Measurements from ENCODE around the gene RNF166.

Gene RNF166, protein sequence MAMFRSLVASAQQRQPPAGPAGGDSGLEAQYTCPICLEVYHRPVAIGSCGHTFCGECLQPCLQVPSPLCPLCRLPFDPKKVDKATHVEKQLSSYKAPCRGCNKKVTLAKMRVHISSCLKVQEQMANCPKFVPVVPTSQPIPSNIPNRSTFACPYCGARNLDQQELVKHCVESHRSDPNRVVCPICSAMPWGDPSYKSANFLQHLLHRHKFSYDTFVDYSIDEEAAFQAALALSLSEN

DNA sequence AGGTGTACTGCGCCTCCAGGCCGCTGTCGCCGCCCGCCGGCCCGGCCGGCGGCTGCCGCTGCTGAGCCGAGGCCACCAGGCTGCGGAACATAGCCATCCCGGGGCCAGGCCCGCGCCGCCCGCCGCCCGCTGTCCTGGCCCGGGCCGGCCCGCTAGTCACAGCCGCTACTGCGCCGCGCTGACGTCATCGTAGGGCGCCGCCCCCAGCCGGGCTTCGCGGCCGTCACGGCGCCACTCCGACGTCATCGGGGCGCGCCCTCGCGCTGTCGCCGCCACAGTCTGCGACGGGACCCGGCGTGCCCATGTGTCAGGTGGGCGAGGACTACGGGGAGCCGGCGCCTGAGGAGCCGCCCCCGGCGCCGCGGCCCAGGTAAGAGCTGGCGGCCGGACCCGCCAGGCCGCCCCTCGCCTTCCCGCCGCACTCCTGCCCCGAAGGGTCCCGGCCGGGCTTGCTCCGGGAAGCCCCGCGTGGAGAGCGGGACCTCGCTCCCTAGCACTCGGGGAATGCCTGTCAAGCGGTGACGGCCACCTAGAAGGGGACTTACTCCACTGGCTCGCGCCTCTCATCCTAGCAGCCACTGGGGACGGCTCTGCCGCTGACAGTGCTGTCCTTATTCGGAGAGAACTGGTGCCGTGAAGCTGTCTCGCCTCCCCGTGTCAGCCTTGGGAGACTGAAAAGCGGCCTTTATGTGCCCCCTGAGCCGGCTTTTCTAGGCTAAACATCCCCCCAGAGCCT is at the start of gene RNF166, which contains the start of gene CTU2:
TSS of gene RNF166 (minus strand) at position 180 of the 736 bp plus-strand sequence. CDS start at position 97, 83 bp downstream.
TSS of gene CTU2 (plus strand) at position 275 of the 736 bp plus-strand sequence. CDS start at position 303, 28 bp downstream.
- peak; percentile 85 to 92 (median 88) for DNase-seq (ENCODE audit: low read depth in 3 of 3)

DNA sequence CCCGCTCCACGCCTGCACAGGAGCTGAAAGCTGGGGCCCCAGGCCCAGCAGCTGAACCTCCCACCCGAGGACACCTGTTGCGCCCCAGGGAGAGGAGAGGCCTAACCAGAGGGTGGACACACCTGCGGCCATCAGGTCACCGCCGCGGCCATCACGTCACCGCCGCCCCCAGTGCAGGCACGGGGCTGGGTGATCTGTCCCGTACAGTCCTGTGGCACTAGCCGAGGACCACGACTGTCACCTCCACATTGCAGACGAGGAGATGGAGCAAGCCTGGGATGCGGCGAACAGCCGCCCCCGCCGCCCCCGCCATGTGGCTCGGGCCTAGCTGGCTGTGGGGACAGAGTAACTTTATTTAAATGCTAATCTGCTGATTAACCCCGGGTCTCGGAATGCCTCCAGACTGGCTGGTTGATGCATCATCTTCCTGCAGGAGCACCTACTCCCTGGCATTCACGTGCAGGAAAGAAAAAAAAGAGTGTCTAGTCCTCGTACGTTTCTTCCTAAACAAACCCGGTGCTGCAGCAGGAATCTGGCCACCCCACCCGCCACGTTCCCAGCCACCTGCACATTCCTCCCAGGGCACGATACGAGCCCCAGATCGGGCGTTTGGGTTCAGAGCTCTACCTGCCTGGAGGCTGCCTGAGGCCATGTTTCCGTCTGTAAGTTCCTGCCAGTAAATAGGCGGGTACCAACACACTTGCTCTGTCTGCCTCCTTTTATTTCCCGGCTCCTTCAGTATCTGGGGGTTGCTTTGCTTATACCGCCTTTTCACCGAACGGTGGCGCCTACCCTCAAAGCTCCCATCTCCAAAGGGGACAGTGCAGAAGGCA is 48.9 kb upstream of the RNF166 start:
- DNase-seq (ENCODE audit: low read depth in 3 of 3) = no peak

DNA sequence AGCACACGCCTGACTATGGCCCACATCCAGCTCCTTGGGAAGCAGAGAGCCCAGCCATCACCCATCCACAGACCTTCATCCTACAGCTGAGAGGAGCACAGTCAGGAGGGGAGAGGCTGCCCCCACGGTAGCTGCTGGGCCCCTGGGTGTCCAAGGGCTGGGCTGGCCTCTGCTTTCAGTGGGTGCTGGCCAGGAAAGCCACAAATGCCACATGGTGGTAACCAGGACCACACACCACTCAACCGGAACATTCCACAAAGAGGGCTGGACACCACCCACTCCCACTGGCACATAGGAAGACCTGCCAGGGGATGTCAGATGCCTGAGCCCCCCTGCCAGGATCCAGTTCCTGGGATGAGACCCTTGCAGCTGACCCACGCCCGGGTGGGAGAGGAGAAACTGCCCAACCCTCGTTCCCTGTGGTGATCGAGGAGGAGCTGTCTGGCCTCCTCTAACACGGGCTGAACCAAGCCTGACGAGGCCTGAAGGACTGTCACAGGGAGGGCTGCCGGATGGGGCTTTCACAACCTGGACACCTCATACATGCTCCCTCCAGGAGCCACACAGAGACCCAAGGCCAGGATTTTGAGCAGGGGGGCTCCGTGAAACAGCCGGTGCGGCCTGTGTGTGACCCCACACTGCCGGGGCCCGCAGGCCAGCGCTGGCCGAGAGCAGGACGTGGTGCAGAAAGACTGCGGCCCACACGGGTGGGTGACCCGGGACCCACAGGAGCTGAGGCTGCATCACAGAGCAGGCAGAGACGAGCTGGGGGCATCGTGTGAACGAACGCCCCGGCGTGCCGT is 48.1 kb upstream of the RNF166 start:
- DNase-seq (ENCODE audit: low read depth in 3 of 3) = no peak

DNA sequence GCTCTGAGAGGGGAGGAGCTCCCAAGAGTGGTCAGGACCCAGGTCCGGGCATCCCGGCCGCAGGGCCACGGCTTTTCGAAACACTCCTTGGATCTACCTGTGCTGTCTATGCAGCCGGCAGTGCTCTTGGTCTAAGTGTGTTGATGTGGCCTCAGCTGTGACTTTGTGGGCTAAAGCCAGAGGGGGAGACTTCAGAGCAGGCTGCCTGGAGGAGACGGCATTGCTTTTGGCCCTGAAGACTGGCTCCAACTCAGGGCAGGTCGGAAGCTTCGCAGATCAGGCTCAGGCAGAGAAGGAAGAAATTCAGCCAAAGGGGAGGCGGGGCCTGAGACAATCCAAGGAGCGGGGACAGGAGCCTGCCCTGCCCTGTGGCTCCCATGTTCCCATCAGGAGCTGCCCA is 47.4 kb upstream of the RNF166 start:
- DNase-seq (ENCODE audit: low read depth in 3 of 3) = no peak

DNA sequence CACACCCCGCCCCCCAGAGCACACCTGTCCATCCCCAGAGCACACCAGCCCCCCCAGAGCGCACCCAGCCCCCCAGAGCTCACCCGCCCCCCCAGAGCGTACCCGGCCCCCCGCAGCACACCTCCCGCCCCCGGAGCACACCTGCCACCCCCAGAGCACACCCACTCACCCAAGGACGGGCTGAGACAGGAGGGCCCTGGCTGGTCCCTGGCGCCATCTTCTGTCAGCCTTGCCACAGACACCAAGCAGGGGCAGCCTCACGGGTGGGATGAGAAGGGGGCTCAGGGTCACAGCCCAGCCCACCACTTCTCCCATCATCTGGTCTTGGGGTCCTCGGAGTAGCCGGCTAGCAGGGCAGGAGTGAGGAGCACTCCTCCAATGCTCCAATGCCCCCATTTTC is 47.0 kb upstream of the RNF166 start:
- no peak for DNase-seq (ENCODE audit: low read depth in 3 of 3)

DNA sequence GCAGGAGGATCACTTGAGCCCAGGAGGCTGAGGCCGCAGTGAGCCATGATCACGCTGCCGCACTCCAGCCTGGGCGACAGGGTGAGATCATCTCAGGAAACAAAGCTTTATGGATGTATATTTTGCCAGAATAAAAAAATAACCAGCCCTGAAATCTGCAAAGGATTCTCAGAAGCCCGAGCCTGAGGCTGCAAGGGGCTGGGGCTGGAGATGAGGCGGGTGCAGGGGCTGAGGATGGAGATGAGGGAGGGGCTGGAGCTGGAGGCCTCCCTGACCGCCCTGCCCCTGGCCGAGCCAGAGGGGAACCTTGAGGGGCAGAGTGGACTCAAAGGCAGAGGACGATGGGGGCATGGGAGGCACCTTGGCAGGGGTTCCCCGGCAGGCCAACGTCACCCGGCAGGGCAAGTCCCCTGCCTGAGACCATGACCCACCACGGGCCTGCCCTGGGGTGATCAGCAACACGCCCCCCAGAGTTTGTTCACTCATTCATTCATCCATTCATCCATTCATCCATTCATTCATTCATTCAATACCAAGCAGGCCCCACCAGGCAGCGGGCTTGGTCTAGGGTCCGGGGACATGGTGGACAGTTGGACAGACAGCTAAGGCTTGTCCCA is 46.3 kb upstream of the RNF166 start:
- DNase-seq (ENCODE audit: low read depth in 3 of 3) = no peak

DNA sequence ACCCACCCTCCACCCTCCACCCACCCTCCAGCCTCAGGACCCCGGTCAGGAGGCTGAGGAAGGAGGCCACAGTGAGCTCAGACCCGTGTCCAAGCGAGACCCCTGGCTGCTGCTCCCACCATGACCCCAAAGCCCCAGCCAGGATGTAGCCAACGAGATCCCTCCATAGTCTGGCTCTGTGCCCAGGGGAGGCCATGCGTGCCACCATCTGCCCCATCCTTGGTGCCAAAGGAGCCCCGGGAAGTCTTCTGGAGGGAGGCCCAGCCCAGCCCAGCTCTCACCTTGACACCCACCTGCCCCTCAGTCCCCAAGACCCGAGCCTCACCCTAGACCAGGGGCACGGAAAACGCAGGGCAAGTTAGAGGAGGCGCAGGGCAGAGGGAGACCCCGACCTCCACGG is 44.6 kb upstream of the RNF166 start:
- no peak for DNase-seq (ENCODE audit: low read depth in 3 of 3)

DNA sequence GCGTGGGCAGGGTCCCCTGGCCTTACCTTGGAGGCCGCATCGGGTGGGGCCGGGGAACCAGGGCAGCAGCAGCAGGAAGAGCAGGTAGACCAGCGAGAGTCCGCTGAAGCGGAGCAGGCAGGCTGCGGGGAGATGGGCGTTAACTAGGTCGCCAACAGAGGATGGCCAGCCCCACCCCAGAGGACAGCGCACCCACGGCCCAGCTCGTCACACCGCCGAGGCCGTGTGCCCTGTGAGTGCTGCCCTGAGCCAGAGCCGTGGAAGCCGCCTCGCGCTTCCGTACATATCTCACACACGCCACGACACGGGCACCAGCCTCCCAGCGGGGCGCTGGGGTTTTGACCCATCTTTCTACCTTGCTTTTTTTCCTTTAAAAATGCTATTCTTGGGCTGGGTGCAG is 43.1 kb upstream of the RNF166 start:
- no peak for DNase-seq (ENCODE audit: low read depth in 3 of 3)

DNA sequence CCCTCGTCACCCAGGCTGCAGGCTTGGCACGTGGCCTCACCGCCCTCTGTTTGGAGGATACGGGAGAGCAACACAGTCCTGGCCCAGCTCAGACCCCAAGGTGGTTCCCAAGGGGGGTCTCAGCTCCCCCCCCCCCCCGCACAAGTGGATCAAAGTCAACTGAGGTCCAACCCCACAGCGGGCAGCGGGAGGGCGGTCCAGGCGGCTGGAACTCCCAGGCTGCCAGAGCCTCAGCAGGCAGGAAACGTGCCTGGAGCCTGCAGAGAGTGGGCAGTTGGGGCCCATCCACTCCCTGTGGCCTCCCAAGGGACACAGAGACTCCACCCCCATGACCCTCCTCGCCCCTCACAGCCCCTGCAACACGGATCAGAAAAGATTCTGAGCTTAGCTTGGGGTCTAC is 42.2 kb upstream of the RNF166 start:
- no peak for DNase-seq (ENCODE audit: low read depth in 3 of 3)

DNA sequence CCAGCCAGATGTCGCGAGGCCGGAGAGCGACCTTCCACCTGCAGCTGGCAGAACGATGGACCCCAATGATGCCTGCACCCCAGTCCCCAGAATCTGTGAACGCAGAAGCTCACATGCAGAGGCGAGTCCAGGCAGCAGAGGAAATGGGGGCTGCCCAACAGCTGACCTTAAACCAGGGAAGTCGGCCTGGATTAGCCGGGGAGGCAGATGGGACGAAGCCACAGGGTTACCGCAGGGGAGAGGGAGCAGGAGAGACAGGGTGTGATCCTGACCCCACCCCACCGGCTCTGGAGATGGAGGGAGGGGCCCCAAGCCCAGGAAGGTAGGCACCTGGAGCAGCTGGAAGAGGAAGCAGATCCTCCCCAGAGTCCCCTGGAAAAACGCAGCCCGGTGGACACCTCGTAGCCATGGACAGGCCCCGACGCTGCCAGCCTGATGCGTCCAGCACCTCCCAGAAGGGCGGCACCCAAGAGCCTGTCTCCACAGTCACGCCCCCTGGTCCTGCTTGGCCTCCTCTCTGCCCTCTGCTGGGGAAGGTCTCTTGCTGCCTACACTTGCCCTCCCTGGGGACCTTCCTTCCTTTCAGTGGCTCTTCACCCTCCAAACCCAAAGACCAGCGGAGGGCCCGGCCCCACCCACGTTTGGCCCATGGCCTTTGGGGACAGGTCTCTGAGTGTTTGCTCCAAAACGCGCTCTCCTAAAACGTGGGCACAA is 41.5 kb upstream of the RNF166 start:
- DNase-seq (ENCODE audit: low read depth in 3 of 3) = peak in 2 of 3 experiments; percentile 10 to 28

DNA sequence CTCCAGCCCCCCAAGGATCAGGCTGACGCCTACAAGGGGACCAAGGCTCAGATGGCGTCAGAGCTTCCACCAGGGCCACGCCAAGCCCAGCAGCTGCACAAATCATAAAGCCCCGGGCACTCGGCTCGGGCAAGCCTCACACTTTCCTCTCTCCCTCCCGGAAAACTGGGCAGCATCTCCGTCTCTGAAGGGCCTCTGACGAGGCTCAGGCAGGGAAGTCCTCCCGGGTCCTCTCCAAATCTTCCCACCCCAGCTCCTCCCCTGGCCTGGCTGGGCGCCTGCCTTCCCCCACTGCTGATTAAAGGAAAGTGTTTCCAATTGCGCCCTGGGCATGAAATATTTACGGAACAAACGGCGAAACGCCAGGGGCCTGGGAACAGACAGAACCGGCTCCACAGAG is 40.3 kb upstream of the RNF166 start:
- no peak for DNase-seq (ENCODE audit: low read depth in 3 of 3)

DNA sequence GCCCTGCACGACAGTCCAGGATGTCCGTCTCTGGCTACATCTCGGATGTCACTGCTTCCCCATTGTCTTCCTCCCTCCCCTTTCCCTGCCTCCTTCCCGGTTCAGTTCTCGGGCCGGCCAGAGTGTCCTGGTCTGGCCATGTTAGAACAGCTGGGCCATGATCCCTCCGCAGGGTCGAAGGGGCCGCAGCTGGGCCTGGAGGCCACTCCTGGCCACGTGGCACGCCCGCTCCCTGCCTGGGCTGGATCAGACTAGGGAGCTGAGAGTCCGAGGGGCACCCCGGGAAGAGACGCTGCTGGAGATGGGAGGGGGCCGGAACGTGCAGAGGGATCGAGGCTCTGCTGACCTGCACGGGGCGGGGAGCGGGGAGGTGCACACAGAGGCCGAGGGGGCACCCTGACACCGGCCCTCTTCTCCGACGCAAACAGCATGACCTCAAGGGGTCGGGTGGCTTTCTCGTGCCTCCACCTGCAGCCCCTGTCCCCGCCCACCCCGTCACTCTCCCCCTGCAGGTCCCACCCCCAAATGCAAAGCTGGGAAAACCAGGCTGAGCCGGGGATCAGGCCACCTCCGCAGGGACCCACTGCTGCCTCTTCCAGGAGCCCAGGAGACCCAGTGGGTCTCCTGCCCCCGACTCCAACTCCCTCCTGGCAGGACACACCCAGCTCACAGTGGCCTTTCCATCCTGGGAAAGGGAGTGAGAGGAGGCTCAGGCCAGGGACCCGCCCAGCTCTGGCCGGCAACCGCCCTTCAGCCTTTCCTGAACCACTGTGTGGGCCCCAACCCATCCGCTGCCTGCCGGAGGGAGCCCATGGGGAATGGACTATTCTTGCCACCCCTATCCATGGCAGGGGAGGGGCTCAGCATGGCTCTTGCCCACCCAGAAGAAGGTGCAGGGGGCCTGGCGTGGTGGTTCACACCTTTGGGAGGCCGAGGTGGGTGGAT is 38.6 kb upstream of the RNF166 start:
- no peak for DNase-seq (ENCODE audit: low read depth in 3 of 3)

DNA sequence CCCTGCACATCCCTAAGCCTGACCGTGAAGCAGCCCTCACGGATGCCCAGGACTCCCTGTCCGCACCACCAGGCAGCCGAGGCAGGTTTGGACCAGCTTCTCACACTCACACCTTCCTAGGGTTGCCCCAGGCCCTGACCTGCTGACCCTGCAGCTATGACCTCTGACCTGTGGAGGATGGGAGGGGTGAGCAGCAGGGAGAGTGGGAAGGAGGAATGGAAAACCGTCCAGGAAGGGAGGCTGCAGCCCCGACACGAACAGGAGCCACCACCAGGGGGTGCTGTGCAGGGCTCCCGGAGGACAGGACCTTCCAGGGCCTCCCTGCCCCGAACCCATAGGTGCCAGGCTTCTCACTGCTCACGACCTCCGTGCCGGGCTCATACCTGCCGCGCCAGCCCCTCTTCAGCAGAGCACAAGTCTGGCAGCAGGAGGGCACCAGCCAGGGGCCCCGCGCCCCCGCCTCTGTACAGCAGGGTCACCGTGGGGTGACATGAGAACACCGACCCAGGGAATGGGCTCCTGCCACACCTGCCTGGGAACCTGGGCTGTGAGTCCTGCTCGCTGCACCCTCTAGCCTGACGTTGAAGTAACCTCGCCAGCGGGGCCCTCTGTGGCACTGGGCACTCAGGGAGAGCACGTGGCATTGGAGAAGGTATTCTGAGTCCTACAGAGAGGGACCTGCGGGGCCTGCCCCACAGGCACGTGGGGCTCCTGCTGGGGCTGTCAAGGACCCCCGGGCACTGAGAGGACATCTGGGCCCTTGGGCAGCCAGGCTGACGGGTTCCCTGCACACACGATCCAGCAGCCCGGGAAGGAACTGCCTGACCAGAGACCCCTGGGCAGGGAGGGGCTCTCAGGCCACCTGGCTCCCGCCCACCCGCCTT is 37.7 kb upstream of the RNF166 start:
- DNase-seq (ENCODE audit: low read depth in 3 of 3) = peak; percentile 60 to 74 (median 63)

DNA sequence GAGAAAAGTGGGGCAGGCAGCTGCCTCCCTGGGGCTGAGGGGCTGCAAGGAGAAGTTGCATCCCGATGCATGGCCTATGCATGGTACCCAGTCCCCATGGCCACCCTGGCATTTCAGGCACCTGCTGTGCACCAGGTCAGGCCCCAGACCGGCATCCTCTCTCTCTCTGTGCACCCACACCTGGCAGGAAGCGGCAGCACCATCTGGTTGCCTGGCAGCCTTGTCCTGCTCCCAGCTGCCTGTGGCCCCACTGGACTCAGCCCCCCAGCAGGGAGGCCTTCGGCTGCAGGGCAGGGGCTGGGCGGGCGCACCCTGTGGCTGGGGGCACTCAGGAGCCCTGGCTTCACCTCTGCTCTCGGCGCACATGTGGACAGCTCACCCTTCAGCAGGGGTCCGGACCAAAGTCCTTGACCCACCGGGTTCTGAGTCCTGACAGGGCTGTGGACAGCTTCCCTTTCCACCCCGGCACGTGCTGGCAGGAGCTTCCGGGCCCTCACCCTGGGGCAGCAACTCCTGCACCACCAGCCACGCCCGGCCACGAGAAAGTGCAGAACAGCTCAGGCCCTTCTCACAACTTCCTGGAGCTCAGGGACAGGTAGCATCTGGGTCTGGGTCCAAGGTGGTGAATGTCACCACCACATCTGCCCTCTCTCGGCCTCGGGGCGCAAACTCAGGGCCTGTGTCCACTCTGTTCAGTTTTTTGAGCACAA is 36.8 kb upstream of the RNF166 start:
- no peak for DNase-seq (ENCODE audit: low read depth in 3 of 3)

DNA sequence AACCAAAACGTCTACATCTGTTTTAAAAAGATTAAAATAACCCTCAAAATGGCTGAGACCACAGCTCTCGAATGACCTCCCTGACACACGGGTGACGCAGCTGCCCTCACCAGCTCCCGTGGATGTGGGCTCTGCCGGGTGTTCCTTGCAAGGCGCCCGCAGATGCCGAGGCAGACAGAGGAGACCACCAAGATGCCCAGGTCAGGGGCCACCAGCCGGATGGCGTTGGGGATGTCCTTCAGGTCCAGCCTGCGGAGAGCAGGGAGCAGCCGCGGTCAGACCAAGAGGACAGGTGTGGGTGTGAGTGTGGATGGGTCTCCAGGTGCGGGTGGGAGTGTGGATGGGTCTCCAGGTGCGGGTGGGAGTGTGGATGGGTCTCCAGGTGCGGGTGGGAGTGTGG is 35.2 kb upstream of the RNF166 start:
- DNase-seq (ENCODE audit: low read depth in 3 of 3) = no peak

DNA sequence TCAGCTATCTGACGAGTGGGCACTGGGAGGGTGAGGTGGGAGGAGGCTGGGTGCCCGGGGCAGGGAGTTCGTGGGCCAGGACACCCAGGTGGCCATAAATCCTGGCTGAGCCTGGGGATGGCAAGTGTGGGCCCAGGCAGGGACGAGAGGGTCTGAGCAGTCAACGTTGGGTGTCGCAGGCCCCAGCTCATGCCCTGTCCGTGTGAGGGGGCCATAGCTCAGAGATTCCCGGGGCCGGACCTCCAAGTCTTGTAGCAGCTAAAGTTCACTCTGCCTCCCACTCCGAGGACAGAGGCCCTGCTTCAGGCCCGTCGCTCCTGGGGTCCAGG is 34.5 kb upstream of the RNF166 start:
- DNase-seq (ENCODE audit: low read depth in 3 of 3) = no peak

DNA sequence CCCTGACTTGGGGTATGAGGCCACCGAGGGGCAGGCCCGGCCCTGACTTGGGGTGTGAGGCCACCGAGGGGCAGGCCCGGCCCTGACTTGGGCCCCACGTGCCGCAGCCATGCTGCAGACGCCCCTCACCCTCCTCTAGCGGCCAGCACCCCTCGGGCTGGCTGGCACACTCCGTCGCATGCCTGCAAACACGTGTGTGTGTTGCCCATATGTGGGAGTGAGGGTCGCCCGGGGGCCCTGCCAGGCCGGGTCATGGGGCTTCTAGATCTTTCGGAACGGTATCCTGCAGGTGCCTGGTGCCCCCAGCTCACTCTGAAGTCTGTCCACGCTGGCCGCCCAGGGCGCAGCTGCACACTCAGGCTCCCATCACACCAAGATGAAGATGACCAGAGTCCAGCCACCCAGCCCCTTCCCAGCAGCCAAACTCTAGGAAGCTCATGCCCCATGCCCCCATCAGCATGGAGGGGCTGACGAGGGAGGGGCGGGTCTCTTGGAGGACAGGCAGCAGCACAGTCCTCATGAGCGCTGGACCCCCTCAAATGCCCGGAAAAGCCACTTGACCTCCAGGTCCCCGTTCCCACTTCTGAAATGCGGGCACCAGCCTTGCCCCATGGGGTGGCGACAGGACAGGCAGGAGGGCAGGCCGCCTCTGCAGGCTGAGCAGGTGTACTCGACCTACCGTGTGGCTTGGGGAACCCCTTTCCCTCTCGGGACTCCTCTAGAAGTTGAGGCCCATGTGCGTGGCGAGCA is 33.9 kb upstream of the RNF166 start:
- DNase-seq (ENCODE audit: low read depth in 3 of 3) = no peak

Measured in stimulated activated CD4-positive, alpha-beta T cell treated with anti-CD3 and anti-CD28 coated beads, TNF-alpha, amount 100 ng/mL, for 24 hours (primary cell).